NB4 (cell line): ENCODE data around the gene UBE2K.
"Not testable (repeated sequence)": the region's sequence is repeated elsewhere in the genome, so short reads cannot be mapped to it uniquely, and the experiment has no call there.

ENCODE experiments used
- DNase-seq: peaks from one replicate; pipeline ENCODE4 v3.0.0; 2010; ENCODE audit warnings: low read depth
- H3K4me3 ChIP-seq: one replicate; pipeline ENCODE4 v1.5.1; 2011; ENCODE audit warnings: mild to moderate bottlenecking, low read depth, low read length, moderate library complexity
- MYC ChIP-seq: IDR thresholded peaks from 2 replicates; pipeline ENCODE4 v1.6.1; 2011; ENCODE audit warnings: low read depth, low read length
- POLR2A ChIP-seq: IDR thresholded peaks from 2 replicates; pipeline ENCODE4 v1.6.1; 2011; ENCODE audit warnings: mild to moderate bottlenecking; ENCODE audit not compliant: insufficient read length; ENCODE audit errors: extremely low read depth
- TF ChIP-seq, protein P1 (sequence below): IDR thresholded peaks from 2 replicates; pipeline ENCODE4 v1.6.1; 2011; ENCODE audit warnings: low read depth, low read length
- TF ChIP-seq, protein P2 (sequence below): IDR thresholded peaks from one replicate; pipeline ENCODE4 v1.5.1; 2012; ENCODE audit warnings: low read depth, low read length

UBE2K gene

DNA sequence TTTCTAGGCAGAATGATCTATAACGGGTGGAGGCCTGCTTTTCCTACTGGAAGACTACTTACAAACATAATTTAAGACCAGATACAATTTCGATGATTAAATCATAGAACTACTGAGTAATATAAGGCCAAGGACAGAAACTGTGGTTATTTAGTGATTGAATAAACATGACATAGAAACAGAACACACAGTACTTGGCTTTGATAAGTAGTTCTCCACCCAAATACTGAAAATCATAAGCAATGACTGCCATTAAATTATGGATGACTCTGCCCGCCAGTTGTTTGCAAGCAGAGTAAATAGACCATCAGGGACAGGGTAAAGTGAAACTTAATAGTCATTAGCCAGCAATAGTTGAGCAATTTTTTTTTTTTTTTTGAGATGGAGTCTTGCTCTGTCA is 42.1 kb upstream of the UBE2K start:
- H3K4me3 ChIP-seq, result no peak overlapping the region
- DNase-seq, result no peak
- no peak for TF ChIP-seq MYC
- TF ChIP-seq, protein P1, sequence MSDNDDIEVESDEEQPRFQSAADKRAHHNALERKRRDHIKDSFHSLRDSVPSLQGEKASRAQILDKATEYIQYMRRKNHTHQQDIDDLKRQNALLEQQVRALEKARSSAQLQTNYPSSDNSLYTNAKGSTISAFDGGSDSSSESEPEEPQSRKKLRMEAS, result no peak
- no peak for TF ChIP-seq POLR2A
- TF ChIP-seq, protein P2, sequence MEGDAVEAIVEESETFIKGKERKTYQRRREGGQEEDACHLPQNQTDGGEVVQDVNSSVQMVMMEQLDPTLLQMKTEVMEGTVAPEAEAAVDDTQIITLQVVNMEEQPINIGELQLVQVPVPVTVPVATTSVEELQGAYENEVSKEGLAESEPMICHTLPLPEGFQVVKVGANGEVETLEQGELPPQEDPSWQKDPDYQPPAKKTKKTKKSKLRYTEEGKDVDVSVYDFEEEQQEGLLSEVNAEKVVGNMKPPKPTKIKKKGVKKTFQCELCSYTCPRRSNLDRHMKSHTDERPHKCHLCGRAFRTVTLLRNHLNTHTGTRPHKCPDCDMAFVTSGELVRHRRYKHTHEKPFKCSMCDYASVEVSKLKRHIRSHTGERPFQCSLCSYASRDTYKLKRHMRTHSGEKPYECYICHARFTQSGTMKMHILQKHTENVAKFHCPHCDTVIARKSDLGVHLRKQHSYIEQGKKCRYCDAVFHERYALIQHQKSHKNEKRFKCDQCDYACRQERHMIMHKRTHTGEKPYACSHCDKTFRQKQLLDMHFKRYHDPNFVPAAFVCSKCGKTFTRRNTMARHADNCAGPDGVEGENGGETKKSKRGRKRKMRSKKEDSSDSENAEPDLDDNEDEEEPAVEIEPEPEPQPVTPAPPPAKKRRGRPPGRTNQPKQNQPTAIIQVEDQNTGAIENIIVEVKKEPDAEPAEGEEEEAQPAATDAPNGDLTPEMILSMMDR, result no peak

DNA sequence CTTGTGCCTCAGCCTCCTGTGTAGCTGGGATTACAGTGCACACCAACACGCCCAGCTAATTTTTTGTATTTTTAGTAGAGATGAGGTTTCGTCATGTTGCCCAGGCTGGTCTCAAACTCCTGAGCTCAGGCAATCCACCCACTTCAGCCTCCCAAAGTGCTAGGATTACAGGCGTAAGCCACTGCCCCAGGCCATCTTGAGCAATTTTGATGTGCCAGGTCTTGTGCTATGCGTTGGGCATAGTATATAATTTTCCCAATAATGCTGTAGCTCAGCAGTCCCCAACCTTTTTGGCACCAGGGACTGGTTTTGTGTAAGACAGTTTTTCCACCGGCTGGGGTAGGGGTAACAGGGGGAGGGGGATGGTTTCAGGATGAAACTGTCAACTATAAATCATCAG is 41.3 kb upstream of the UBE2K start:
- DNase-seq, H3K4me3 ChIP-seq: not testable (repeated sequence)

DNA sequence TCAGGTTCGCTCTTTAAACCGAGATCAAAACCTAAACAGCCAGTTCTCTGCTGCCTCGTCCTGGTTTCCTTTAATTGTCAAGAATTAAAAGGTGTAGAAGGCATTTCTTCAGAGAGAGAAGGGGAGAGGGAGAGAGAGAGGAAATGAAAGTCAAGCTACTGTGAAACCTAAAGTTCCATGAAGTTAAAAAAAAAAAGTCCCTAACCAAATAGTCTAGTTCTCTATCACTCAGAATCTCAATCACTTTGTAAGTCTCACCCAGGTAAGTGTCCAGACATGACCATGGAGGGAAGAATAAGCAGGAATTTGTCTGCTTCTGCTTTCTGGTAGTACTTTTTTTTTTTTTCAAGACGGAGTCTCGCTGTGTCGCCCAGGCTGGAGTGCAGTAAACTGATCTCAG is 40.5 kb upstream of the UBE2K start:
- no peak overlapping the region for H3K4me3 ChIP-seq
- no peak for TF ChIP-seq POLR2A
- DNase-seq, result no peak

DNA sequence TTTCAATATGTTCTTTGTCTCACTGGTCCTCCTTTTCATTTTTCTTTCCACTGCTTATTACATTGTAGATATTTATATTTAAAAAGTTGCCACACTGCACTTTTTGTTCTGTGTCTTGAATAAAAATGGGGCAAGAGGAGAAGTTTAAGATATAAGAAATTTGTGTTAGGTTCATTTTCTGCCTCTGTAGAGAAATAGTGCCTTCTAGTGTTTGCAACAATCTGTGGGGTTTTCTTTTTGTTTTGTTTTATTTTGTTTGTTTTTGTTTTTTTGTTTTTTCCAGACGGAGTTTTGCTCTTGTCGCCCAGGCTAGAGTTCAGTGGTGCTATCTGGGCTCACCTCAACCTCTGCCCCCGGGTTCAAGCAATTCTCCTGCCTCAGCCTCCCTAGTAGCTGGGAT is 39.2 kb upstream of the UBE2K start:
- TF ChIP-seq, protein P2, result peak; percentile 7
- no peak for TF ChIP-seq POLR2A
- TF ChIP-seq, protein P1, result no peak
- DNase-seq, result no peak
- no peak overlapping the region for H3K4me3 ChIP-seq

DNA sequence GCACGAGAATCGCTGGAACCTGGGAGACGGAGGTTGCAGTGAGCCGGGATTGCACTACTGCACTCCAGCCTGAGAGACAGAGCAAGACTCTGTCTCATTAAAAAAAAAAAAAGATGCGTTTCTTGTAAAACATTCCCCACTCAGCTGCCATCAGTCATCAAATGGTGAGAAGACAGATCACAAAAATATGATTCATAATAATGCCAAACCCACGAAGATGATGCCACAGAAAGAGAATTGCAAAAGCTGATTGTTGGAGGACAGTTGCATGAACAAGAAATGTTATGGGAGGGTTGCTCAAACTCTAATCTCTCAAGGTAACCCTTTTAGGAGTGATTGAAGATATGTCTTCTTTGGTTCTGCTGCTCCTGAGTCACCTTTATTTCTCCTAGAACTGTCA is 37.9 kb upstream of the UBE2K start:
- peak; percentile 36 for DNase-seq
- no peak overlapping the region for H3K4me3 ChIP-seq
- TF ChIP-seq POLR2A (no peak), MYC (no peak)
- TF ChIP-seq, protein P2, result no peak
- TF ChIP-seq, protein P1, result no peak

DNA sequence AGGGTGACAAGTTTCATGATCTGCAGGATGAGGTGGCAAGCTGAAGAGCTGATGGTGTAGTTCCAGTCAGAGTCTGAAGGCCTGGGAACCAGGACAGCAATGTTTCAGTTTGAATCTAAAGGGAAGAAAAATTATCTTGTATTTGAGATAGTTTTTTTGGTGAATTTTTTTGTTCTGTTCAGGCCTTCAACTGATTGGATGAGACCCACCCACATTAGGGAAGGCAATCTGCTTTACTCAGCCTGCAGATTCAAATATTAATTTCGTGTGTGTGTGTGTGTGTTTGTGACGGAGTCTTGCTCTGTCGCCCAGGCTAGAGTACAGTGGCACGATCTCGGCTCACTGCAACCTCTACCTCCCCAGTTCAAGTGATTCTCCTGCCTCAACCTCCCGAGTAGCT is 37.2 kb upstream of the UBE2K start:
- no peak for DNase-seq
- no peak overlapping the region for H3K4me3 ChIP-seq
- TF ChIP-seq, protein P1, result no peak
- TF ChIP-seq POLR2A (no peak), MYC (no peak)
- TF ChIP-seq, protein P2, result no peak

DNA sequence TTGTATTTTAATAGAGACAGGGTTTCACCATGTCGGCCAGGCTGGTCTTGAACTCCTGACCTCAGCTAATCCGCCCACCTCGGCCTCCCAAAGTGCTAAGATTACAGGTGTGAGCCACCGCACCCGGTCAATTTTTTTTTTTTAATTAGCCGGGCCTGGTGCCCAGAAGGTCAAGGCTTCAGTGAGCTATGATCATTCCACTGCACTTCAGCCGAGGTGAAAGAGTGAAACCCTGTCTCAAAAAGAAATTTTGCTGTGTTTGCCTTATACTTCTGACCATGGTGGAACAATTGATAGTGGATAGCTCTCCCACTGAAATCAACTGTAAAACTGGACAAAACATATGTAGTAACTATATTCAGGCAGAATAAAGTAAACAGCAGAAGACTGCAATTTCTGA is 35.3 kb upstream of the UBE2K start:
- DNase-seq, result no peak
- H3K4me3 ChIP-seq, result no peak overlapping the region
- TF ChIP-seq POLR2A (no peak), MYC (no peak)
- TF ChIP-seq, protein P2, result no peak
- TF ChIP-seq, protein P1, result no peak
